Nephron (organoid): ENCODE data around the gene CLMN.

Experiments used
- H3K27ac Mint-ChIP-seq, 3 experiments: 2 replicates each; pipeline ENCODE4 v1.8.0; 2020; ENCODE audit warnings: mixed read lengths in 3 of 3, mild to moderate bottlenecking in 2 of 3, moderate library complexity in 1 of 3
- H3K27me3 Mint-ChIP-seq: 2 replicates; pipeline ENCODE4 v1.8.0; 2021; ENCODE audit warnings: low read depth, mild to moderate bottlenecking, moderate library complexity, mixed read lengths
- H3K36me3 Mint-ChIP-seq: 2 replicates; pipeline ENCODE4 v1.8.0; 2020; ENCODE audit warnings: low read depth, mixed read lengths
- H3K4me1 Mint-ChIP-seq: 2 replicates; pipeline ENCODE4 v1.8.0; 2020; ENCODE audit warnings: mixed read lengths
- H3K4me3 Mint-ChIP-seq, 3 experiments: 2 replicates each; pipeline ENCODE4 v1.8.0; 2020; ENCODE audit warnings: mild to moderate bottlenecking in 3 of 3, mixed read lengths in 3 of 3, moderate library complexity in 2 of 3
- H3K9me3 Mint-ChIP-seq: 2 replicates; pipeline ENCODE4 v1.8.0; 2020; ENCODE audit warnings: mixed read lengths
- TF ChIP-seq, protein P1 (sequence below), 3 experiments: fragments of 200-600 bp; sonication (generic); IDR thresholded peaks; one replicate each; pipeline ENCODE4 v1.5.0; 2021; ENCODE audit warnings: antibody characterized with exemption in 3 of 3; ENCODE audit not compliant: unreplicated experiment in 3 of 3

Gene CLMN

DNA sequence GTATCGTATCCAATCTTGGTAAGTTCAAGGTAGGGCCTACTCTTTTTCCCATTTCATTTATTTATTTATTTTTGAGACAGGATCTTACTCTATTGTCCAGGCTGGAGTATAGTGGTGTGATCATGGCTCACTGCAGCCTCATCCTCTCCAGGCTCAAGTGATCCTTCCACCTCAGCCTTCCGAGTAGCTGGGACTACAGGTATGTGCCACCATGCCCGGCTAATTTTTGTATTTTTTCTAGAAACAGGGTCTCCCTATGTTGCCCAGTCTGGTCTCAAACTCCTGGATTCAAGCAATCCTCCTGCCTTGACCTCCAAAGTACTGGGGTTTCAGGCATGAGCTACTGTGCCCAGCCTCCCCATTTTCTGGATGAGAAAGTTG lies 57.2 kb downstream of the CLMN start:
- H3K9me3 Mint-ChIP-seq = peaks cover 3% of the 10 kb centered on the region
- H3K27me3 Mint-ChIP-seq = peaks cover 3% of the 10 kb centered on the region
- no peak overlapping the region for H3K4me3 Mint-ChIP-seq
- TF ChIP-seq, protein P1, sequence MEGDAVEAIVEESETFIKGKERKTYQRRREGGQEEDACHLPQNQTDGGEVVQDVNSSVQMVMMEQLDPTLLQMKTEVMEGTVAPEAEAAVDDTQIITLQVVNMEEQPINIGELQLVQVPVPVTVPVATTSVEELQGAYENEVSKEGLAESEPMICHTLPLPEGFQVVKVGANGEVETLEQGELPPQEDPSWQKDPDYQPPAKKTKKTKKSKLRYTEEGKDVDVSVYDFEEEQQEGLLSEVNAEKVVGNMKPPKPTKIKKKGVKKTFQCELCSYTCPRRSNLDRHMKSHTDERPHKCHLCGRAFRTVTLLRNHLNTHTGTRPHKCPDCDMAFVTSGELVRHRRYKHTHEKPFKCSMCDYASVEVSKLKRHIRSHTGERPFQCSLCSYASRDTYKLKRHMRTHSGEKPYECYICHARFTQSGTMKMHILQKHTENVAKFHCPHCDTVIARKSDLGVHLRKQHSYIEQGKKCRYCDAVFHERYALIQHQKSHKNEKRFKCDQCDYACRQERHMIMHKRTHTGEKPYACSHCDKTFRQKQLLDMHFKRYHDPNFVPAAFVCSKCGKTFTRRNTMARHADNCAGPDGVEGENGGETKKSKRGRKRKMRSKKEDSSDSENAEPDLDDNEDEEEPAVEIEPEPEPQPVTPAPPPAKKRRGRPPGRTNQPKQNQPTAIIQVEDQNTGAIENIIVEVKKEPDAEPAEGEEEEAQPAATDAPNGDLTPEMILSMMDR (IDR thresholded peaks at IDR 0.05; ENCODE audit: unreplicated experiment in 3 of 3) = no peak
- H3K4me1 Mint-ChIP-seq = peaks cover 37% of the 10 kb centered on the region
- no peaks in the 10 kb centered on the region for H3K36me3 Mint-ChIP-seq
- no peak overlapping the region for H3K27ac Mint-ChIP-seq

DNA sequence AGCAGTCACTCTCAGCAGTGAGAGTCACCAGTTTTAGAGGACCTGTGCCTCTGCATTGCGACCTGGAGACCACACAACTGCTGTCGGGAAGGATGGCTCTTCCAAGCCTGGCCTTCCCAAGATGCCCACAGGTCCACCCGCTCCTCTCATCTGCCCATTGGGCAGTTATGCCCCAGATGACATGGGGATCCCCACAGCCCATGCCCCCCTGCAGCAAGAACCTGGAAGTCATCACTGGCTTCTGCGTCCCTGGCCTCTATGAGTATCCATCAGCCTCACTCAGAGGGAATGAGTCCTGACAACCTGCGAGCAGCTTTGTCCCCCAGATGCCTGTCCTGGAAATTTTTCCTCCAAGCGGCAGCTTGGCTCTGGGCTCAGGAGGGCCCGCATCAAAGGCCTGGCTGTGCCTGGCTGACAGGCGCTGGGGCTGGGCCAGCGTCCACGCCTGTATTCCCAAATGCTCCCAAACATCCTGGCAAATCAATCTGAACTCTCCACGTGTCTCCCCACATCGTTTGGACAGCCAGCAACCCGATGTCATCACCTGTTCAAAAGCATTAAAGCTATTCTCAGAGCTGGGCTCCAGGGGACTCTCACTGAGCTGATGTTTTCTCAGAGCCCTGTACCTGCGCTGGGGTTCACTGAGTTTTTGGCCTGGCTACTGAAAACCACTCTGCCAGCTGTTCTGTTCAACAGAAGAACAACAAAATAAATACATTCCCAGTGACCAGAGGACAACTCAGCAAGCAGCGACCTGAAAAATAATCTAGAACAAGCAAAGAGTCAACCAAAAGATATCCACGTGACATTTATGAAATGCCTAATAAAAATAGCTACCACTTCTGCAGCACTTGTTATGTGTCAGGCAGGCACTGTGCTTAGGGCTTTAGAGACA lies 57.8 kb downstream of the CLMN start:
- Mint-ChIP-seq H3K4me1 (peaks cover 37% of the 10 kb centered on the region), H3K36me3 (no peaks in the 10 kb centered on the region), H3K27ac (peak overlapping the region in 2 of 3 experiments; percentile 33 to 77)

DNA sequence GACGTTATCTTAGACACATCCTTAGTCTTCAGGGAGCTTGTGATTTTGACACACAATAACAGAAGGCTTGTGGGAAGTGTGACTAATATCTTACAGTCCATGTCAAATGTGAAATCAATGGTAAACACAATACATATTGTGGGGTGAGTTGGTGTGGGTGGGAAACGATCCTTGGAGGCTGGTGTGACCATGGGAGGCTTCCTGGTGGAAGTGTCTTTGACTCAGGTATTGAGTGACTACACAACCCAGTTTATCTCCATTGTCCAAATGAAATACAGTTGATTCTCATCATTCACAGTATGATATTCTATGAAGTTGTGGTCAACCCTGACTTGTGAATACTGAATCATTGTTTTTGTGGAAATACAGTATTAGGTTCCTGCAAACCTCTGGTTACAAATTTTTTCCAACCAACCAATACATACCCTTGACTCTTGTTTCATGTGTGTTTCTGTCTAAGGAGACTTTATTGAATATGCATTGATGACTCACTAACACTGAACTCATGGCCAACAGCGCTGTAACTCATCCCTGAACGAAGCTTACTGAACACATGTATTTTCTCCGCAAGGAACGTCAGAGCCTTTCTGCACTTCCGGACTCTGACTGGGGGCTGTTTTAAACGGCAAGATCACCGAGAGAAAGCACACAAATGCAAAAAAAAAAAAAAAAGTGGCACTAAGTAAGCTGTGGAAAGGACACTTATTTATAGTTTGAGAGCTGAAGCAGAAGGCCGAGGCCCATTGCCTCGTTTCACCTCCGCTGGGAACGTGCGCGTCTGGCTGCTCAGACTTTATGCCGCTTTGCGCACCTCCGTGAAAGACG lies 59.0 kb downstream of the CLMN start:
- Mint-ChIP-seq H3K4me3 (no peak overlapping the region), H3K27ac (peak overlapping the region in 2 of 3 experiments; percentile 77 to 83), H3K4me1 (peaks cover 43% of the 10 kb centered on the region), H3K9me3 (no peaks in the 10 kb centered on the region), H3K27me3 (peaks cover 3% of the 10 kb centered on the region), H3K36me3 (no peaks in the 10 kb centered on the region)
- TF ChIP-seq, protein P1 (IDR thresholded peaks at IDR 0.05; ENCODE audit: unreplicated experiment in 3 of 3) = no peak

More for the DNA sequence above, 57.8 kb downstream of the CLMN start:
- H3K4me3 Mint-ChIP-seq = no peak overlapping the region
- TF ChIP-seq, protein P1 (IDR thresholded peaks at IDR 0.05; ENCODE audit: unreplicated experiment in 3 of 3) = no peak
- H3K27me3 Mint-ChIP-seq = peaks cover 3% of the 10 kb centered on the region
- no peaks in the 10 kb centered on the region for H3K9me3 Mint-ChIP-seq

DNA sequence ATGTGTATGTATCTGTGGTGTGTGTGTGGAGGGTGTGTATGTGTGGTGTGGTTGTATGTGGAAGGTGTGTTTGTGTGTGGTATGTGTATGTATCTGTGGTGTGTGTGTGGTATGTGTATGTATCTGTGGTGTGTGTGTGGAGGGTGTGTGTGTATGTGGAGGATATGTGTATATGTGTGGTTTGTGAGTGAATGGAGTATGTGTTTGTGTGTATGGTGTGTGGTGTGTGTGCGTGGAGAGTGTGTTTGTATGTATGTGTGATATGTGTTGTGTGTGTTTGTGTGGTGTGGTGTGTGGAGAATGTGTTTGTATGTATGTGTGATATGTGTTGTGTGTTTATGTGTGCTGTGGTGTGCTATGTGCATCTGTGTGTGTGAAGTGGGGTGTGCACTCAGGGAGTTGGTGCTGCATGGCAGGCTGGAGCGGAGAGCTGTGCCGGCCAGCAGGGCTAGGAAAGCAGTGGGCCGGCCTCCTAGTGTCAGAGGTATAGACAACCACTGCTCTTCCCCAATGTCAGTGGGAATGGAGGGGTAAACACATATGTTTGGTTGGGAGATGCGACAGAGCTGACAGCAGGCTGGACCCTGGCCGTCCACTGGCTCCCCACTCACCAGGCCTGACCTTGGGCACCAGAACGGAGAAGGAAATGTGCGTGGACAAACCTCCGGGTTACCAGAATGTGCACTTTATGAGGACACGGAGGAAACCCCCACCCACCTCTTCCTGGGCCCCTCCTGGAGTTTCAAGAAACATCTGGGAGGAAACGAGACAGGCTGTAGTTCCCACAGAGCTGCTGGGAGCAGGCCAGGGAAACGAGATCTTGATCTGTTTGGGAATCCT lies 60.7 kb downstream of the CLMN start:
- peaks cover 4% of the 10 kb centered on the region for H3K27me3 Mint-ChIP-seq
- H3K4me3 Mint-ChIP-seq = no peak overlapping the region
- TF ChIP-seq, protein P1 (IDR thresholded peaks at IDR 0.05; ENCODE audit: unreplicated experiment in 3 of 3) = no peak
- no peaks in the 10 kb centered on the region for H3K9me3 Mint-ChIP-seq
- peaks cover 41% of the 10 kb centered on the region for H3K4me1 Mint-ChIP-seq
- no peak overlapping the region for H3K27ac Mint-ChIP-seq
- H3K36me3 Mint-ChIP-seq = no peaks in the 10 kb centered on the region

DNA sequence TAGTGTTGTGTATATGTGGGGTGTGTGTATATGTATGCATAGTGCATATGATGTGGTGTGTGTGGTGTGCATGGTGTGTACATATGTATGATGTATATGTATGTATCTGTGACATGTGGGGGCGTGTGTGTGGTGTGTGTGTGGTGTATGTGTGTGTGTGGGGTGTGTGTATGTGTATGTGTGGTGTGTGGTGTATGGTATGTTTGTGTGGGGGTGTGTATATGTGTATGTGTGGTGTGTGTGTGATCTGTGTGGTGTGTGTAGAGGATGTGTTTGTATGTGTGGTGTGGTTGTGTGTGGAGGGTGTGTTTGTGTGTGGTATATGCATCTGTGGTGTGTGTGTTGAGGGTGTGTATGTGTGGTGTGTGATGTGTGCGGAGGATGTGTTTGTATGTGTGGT lies 61.6 kb downstream of the CLMN start:
- no peaks in the 10 kb centered on the region for H3K36me3 Mint-ChIP-seq

More for the DNA sequence above, 61.6 kb downstream of the CLMN start:
- H3K4me1 Mint-ChIP-seq = peaks cover 42% of the 10 kb centered on the region
- H3K4me3 Mint-ChIP-seq = no peak overlapping the region
- TF ChIP-seq, protein P1 (IDR thresholded peaks at IDR 0.05; ENCODE audit: unreplicated experiment in 3 of 3) = no peak
- H3K27ac Mint-ChIP-seq = no peak overlapping the region
- H3K9me3 Mint-ChIP-seq = no peaks in the 10 kb centered on the region
- peaks cover 4% of the 10 kb centered on the region for H3K27me3 Mint-ChIP-seq
